Activated CD8-positive, alpha-beta memory T cell treated with anti-CD3 and anti-CD28 coated beads for 1 hour (primary cell): ENCODE results near the gene CGNL1.

Experiments
- DNase-seq, 2 donors: peaks; one replicate each; pipeline ENCODE4 v3.0.0-alpha.2; 2020; ENCODE audit warnings: low read depth in 1 of 2; ENCODE audit errors: extremely low read depth in 1 of 2

Gene CGNL1

GRCh38 chr15:57348081-57348480 lies 28.2 kb upstream of the CGNL1 start:
- DNase-seq: no peak

- DNase-seq: no peak
These were observed 23.6 kb upstream of the CGNL1 start for GRCh38 chr15:57352535-57353316.

- no peak for DNase-seq
These were observed 22.9 kb upstream of the CGNL1 start for GRCh38 chr15:57353317-57353804.

- DNase-seq: no peak
These were observed 21.7 kb upstream of the CGNL1 start for GRCh38 chr15:57354436-57355123.

GRCh38 chr15:57355259-57355658 lies 21.0 kb upstream of the CGNL1 start:
- no peak for DNase-seq

GRCh38 chr15:57356178-57356577 lies 20.1 kb upstream of the CGNL1 start:
- DNase-seq: no peak

GRCh38 chr15:57356636-57357035 lies 19.7 kb upstream of the CGNL1 start:
- DNase-seq: no peak

- no peak for DNase-seq
These were observed 18.5 kb upstream of the CGNL1 start for GRCh38 chr15:57357799-57358198.

- no peak for DNase-seq
These were observed 17.7 kb upstream of the CGNL1 start for GRCh38 chr15:57358571-57358970.

GRCh38 chr15:57363661-57364060 lies 12.6 kb upstream of the CGNL1 start:
- DNase-seq: no peak

- DNase-seq: no peak
These were observed 11.9 kb upstream of the CGNL1 start for GRCh38 chr15:57364282-57365007.

- DNase-seq: no peak
These were observed 8.7 kb upstream of the CGNL1 start for GRCh38 chr15:57367556-57367955.

- DNase-seq: no peak
These were observed 5.4 kb upstream of the CGNL1 start for GRCh38 chr15:57370929-57371328.

GRCh38 chr15:57373251-57373881 lies 2.9 kb upstream of the CGNL1 start:
- DNase-seq: no peak

- DNase-seq: no peak
These were observed 2.4 kb upstream of the CGNL1 start for GRCh38 chr15:57373882-57374276.

GRCh38 chr15:57376696-57377477 lies 582 bp downstream of the CGNL1 start:
- DNase-seq: no peak

GRCh38 chr15:57377478-57377847 lies 1.2 kb downstream of the CGNL1 start:
- no peak for DNase-seq

- DNase-seq: no peak
These were observed 3.2 kb downstream of the CGNL1 start for GRCh38 chr15:57379487-57379886.

- DNase-seq: no peak
These were observed 4.5 kb downstream of the CGNL1 start for GRCh38 chr15:57380854-57381253.

GRCh38 chr15:57382215-57382614 lies 5.9 kb downstream of the CGNL1 start:
- DNase-seq: no peak
